ENCODE data around the gene ARHGAP33.
A peak's percentile ranks its signal among the peaks of the same experiment; 100 is the strongest.

Gene ARHGAP33

GRCh38 chr19:35775298-35776101, at the start of gene ARHGAP33:
ARHGAP33 (plus strand) TSS chr19:35775564; CDS start chr19:35775659, 95 bp downstream.
- DNase-seq = peak; percentile 97

DNA sequence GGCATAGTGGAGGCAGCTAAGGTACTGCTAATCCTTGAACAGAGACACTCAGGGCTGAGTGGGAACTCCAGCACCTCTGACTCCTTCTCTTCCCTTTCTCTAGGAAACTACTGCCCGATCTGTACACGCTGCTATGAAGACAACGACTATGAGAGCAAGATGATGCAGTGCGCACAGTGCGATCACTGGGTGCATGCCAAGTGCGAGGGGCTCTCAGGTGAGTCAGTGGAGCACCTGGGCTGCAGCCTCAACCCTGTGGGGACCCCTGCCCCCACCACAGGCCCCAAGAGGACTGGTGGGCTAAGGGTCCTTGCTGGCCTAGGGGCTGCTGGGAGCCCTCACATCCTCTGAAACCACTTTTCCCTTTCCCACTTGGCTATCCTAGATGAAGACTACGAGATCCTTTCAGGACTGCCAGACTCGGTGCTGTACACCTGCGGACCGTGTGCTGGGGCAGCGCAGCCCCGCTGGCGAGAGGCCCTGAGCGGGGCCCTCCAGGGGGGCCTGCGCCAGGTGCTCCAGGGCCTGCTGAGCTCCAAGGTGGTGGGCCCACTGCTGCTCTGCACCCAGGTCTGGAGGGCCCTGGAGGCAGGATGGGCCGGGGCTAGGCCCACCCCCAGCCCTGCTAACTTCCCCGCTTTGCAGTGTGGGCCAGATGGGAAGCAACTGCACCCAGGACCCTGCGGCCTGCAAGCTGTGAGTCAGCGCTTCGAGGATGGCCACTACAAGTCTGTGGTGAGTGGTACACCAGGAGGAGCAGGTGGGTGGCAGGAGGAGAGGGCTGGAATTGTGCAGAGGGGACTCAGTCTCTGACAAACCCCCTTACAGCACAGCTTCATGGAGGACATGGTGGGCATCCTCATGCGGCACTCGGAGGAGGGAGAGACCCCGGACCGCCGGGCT, 48.1 kb upstream of the ARHGAP33 start:
- no peak for DNase-seq

DNA sequence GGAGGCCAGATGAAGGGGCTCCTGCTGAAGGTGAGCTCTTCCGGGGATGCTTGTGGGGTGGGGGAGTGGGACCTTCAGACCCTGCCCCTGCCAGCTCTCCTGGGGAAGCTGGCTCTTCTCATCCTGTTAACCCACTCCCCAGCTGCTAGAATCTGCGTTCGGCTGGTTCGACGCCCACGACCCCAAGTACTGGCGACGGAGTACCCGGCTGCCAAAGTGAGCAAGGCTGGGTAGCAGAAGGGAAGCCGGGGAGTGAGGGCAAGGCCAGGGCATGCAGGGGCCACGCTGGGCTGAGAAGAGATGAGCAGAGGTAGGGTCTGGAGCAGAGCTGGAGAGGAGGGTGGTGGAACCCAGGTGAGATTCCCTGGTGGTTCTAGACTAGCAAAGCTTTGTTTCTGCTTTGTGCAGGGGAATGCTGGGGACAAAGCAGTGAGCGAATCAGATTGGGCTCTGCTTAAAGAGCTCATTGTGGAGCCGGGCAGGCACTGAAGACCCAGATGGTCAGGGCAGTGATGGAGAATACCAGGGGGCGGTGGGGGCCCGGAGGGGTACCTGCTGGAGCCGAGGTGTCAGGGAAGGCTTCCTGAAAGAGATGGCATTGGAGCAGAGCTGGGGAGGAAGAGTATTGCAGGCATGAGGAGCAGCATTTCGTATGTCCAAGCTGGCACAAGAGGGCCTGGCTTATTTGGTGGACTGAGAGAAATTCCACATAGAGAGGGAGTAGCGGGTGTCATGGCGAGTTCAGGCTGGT, 47.2 kb upstream of the ARHGAP33 start:
- DNase-seq = no peak

DNA sequence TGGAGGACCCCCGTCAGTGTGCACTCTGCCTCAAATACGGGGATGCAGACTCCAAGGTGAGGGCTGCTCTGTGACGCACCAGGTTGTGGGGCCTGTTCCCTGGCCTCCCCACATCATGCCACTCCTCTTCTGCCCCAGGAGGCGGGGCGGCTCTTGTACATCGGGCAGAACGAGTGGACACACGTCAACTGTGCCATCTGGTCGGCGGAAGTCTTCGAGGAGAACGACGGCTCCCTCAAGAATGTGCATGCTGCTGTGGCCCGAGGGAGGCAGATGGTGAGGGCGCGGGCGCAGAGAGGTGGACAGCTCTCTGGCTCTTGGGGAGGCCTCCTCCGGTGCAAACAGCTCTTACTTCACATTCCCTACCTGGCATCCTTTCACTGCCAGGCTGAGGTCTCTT, 46.3 kb upstream of the ARHGAP33 start:
- DNase-seq = no peak

- DNase-seq = no peak
Measured at GRCh38 chr19:35729763-35730162, 45.6 kb upstream of the ARHGAP33 start.

DNA sequence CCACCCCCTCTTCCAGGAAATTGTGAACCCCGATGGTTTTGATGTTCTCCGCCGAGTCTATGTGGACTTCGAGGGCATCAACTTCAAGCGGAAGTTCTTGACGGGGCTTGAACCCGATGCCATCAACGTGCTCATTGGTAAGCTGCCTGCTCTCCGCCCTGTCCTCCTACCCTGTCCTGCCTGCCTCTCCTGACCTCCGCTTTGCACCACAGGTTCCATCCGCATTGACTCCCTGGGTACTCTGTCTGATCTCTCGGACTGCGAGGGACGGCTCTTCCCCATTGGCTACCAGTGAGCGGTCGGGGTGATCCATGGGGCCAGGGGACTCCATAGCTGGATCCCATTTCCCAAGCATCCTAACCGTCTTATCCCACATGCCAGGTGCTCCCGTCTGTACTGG, 45.0 kb upstream of the ARHGAP33 start:
- DNase-seq = no peak

GRCh38 chr19:35731353-35731752, 44.0 kb upstream of the ARHGAP33 start:
- no peak for DNase-seq

DNA sequence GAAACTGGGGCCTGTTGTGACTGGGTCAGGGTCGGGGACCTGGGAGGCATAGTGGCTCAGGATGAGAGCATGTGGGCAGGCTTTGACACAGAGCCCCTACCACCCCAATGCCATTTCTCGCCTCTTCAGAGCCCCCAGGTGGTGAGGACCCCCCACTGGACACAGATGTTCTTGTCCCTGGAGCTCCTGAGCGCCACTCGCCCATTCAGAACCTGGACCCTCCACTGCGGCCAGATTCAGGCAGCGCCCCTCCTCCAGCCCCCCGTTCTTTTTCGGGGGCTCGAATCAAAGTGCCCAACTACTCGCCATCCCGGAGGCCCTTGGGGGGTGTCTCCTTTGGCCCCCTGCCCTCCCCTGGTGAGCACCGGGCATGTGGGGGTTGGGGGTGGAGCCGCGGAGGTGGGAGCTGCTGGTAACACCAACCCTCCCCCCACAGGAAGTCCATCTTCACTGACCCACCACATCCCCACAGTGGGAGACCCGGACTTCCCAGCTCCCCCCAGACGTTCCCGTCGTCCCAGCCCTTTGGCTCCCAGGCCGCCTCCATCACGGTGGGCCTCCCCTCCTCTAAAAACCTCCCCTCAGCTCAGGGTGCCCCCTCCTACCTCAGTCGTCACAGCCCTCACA, 43.5 kb upstream of the ARHGAP33 start:
- no peak for DNase-seq

DNA sequence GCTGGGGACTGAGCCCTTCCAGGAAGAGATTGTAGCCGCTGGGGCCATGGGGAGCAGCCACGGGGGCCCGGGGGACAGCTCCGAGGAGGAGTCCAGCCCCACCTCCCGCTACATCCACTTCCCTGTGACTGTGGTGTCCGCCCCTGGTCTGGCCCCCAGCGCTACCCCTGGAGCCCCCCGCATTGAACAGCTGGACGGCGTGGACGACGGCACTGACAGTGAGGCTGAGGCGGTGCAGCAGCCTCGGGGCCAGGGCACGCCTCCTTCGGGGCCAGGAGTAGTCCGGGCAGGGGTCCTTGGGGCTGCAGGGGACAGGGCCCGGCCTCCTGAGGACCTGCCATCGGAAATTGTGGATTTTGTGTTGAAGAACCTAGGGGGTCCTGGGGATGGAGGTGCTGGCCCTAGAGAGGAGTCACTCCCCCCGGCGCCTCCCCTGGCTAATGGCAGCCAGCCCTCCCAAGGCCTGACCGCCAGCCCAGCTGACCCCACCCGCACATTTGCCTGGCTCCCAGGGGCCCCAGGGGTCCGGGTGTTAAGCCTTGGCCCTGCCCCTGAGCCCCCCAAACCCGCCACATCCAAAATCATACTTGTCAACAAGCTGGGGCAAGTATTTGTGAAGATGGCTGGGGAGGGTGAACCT, 42.7 kb upstream of the ARHGAP33 start:
- no peak for DNase-seq

DNA sequence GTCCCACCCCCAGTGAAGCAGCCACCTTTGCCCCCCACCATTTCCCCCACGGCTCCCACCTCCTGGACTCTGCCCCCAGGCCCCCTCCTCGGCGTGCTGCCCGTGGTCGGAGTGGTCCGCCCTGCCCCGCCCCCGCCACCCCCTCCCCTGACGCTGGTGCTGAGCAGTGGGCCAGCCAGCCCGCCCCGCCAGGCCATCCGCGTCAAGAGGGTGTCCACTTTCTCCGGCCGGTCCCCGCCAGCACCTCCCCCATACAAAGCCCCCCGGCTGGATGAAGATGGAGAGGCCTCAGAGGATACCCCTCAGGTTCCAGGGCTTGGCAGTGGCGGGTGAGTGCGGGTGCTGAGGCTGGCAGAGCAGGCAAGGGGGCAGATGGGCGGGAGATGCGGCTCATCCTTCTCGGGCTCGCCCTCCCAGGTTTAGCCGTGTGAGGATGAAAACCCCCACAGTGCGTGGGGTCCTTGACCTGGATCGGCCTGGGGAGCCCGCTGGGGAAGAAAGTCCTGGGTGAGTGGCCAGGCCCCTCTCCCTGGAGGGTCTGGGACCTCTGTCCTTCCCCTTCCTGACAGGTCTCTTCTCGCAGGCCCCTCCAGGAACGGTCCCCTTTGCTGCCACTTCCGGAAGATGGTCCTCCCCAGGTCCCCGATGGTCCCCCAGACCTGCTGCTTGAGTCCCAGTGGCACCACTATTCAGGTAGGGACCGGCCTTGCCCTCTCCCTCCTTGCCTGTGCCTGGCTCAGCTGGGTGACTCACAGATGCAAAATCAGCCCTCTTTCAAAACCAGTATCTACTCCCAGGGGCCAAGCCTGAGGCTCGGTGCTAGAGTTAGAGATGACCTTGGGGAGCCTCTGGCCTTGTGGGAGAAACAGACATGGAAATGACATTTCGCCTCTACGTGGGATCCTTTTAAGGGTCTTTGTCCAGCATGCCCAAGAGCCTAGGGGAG, 41.9 kb upstream of the ARHGAP33 start:
- DNase-seq = no peak

- DNase-seq = no peak
Measured at GRCh38 chr19:35734273-35734672, 41.1 kb upstream of the ARHGAP33 start.

DNA sequence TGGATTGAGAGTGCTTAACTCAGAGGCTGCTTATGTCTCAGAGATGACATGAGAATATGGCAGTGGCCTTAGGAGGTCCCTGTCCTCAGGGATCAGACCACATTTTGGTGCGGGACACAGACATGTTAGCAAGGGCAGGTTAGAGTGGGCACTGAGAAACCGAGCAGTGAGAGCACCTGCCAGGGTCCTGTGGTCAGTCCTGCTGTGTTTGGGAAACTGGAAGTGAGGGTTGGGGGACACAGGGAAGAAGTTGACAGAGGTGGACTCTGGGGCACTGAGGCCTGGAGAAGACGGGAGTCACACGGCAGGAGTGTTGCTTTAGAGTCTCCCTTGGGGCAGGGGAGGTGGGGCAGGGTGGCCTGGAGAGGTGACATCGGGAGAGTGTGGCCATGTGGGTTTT, 40.5 kb upstream of the ARHGAP33 start:
- DNase-seq = no peak

GRCh38 chr19:35736913-35737886, 38.2 kb upstream of the ARHGAP33 start:
- no peak for DNase-seq

DNA sequence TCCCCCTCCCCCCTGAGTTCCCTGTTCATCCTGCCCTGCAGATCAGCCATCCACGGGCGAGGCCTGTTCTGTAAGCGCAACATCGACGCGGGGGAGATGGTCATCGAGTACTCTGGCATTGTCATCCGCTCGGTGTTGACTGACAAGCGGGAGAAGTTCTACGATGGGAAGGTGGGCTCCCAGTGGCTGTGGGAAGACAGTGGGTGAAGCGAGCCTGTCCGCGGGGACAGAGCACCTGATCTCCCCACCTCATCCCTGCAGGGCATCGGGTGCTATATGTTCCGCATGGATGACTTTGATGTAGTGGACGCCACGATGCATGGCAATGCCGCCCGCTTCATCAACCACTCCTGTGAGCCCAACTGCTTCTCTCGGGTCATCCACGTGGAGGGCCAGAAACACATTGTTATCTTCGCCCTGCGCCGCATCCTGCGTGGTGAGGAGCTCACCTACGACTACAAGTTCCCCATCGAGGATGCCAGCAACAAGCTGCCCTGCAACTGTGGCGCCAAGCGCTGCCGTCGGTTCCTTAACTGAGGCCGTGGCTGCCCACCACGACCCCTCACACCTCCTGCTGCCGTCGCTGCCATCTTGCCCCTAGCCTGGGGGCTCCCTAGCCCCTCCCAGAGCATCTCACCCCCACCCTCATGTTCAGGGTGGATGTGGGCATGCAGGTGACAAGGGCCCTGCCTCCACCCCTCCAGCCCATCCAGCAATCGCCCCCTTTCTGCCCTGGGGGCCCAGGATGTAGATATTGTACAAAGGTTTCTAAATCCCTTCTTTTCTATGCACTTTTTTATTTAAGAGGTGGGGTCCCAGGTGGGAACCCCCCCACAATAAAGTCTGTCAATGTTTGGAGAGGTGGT, 37.1 kb upstream of the ARHGAP33 start:
- DNase-seq = no peak

- no peak for DNase-seq
Measured at GRCh38 chr19:35738887-35739229, 36.5 kb upstream of the ARHGAP33 start.

- no peak for DNase-seq
Measured at GRCh38 chr19:35739275-35740107, 35.9 kb upstream of the ARHGAP33 start.

DNA sequence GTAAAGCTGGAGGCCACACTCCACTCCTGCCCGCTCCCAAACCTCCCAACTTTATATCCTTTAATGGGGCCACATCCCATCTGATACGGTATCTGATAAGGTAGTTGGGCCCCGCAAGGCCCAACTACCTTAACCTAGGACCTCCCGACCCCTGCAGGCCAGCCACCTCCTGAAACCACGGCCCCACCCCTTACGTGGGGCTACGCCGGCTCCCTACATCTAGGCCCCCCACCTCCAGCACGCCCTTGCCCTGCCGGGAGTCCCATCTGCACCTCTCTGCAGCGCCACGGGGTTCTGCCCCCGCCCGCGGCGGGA, 35.3 kb upstream of the ARHGAP33 start:
- DNase-seq = no peak
